AG20443 (cell line): ENCODE measurements around the gene MPP1.
A peak's percentile ranks its signal among the peaks of the same experiment; 100 is the strongest.
"Not testable (repeated sequence)": the region's sequence is repeated elsewhere in the genome, so short reads cannot be mapped to it uniquely, and the experiment has no call there.

ENCODE experiments used
- DNase-seq: peaks from one replicate; pipeline ENCODE4 v3.0.0; 2012; ENCODE audit warnings: low spot score, mixed read lengths

Gene MPP1

DNA sequence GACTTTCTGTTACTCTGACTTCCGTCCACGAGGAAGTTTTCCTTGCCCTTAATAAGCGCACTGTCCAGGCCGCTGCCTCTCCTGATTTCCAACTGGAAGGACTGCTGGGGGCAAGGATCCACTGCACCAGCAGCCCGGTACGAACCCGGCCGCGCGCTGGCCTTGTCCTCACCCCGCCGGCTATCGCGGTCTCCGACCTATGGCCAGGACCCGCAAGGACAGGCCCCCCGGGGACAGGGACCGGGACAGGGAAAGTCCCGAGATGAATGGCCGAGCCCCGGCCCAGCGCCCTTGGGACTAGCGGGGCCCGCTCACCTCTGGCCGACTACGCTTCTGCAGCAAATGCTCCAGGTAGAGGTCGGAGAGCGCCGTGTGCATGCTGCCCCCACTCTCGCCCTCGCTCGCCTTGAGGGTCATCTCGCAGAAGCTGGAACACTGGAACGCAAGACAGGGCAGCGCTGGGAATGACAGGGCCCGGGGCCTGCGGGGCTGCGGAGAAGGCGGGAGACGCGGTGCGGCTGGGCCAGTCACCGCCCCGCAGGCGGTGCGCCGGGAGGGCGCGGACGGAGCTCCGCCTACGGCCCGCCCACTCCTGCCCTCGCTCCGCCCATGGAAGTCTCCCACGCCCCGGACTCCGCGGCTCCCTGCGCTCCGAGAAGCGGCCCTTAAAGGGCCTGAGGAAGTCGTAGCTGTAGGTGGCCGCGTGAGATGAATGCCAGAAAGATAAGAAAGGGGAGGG is at the start of gene MPP1:
TSS of gene MPP1 (minus strand) at position 529 of the 739 bp plus-strand sequence. CDS start at position 417, 112 bp downstream.
- peak; percentile 93 for DNase-seq

DNA sequence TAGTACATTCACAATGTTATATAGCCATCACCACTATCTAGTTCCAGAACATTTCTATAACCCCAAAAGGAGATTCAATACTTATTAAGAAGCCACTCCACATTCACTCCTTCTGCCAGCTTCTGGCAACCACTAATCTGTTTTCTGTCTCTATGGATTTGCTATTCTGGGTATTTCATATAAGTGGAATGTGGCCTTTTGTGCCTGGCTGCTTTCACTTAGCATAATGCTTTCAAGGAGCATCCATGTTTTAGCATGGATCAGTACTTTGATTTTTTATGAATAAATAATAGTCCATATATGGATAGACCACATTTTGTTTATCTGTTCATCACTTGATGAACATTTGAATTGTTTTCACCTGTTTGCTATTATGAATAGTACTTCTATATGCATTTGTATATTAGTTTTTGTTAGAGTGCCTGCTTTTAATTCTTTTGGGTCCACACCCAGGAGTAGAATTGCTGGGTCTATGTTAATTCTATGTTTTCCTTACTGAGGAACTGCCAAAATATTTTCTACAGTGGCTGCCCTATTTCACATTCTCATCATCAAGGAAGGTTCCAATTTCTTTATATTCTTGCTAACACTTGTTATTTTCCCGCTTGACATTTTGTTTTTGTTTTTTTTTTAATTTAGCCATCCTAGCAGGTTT is 45.8 kb upstream of the MPP1 start:
- DNase-seq = no peak

DNA sequence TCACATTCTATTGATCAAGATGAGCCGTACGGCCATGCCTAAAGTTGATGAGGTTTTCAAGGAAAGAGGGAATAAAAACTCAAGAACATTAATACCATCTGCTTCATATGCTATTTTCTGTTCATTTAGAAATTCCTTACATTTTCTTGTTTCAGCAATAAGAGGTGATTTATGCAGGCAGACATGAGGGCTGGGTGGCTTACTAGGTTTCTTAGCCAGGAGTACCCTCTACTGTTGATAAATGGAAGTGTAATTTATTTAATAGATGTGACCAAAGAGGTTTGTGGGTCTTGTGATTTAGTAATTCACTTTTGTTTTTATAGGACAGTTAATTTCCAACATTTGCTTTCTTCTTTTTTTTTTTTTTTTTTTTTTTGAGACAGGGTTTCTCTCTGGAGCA is 35.6 kb upstream of the MPP1 start:
- DNase-seq = peak; percentile 52

DNA sequence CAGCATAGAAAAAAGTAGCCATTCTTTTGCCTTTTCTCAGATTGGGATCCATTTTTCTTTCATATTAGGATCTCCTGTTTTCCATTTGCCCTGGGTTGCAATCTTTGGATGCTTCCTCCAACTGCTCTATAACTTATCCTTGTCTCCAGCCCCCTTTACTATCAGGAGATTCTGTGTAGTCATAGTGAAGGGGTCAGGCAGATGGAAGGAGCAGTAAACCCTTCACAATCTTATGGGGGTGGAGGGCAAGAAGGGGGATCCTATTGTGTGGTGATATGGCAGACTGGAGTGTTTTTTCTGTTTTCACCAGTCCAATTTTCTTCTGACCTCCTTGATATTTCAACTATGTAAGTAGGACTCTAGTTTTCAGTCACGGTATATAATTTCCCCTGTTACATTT is 30.9 kb upstream of the MPP1 start:
- no peak for DNase-seq

DNA sequence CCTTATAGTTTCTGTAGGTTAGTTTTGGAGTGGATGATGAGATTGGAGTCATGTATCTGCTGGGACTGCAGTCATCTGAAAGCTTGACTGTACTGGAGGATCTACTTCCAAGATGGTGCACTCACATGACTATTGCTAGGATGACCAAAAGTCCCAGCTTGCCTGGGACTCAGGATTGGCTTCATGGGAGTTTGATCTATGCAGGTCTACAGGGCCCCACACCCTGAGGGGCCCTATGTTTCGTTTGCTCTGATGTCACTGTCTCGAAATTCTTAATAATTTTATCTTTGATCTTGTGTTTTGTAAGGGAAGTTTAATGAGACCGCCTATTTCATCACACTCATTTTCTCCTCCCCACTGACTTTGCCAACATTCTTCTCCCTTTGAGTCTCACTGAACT is 29.3 kb upstream of the MPP1 start, which contains the start of gene SMIM9:
TSS of gene SMIM9 (minus strand) at position 101 of the 400 bp plus-strand sequence. CDS start 3,806 bp downstream, outside the sequence.
- DNase-seq = no peak

DNA sequence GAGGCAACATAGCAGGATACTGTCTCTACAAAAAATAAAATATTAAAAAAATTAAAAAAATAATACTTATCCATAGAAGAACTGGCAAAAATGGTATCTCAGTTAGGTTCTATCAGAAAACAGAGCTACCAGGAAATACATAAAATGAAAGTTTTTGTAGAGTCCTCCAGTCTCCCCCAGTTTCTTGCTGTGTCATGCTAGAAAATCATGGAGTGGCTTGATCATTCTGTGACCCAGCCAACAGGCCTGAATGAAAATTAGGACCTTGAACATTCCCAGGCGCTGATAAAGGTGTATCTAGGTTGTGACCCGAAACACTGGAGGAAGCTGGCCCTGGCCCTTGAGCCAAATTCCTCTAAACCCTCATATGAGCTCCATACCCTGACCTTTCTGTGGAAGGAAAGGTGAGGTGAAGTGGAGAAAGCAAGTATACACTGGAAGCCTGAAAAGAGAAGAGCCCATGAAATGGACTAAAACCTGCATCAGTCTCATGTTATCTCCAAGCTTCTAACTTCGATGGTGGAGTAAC is 28.5 kb upstream of the MPP1 start:
- no peak for DNase-seq

DNA sequence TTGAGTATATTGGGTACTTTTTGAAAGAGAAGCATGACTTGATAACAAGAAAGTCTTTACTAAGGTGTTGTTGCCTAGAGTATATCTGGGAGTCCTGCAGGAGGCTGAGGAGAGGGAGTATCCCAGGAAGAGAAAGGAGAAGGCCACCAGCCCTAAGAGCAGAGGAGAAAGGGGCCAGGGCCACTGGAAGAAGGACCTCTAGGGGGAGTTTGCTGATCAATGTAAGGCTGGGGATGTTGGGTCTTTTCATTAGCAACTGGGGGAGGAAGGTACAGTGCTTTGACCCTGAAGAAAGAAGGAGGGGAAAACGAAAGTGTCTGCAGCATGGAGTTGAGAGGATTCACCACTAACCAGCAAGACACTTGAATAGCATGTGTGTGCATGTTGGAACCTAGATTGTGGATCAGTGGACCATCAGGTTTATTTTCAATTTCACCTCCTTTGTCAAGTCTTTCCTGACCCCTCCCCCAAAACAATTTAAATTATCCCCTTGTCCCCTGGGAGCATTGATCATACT is 24.7 kb upstream of the MPP1 start:
- no peak for DNase-seq

DNA sequence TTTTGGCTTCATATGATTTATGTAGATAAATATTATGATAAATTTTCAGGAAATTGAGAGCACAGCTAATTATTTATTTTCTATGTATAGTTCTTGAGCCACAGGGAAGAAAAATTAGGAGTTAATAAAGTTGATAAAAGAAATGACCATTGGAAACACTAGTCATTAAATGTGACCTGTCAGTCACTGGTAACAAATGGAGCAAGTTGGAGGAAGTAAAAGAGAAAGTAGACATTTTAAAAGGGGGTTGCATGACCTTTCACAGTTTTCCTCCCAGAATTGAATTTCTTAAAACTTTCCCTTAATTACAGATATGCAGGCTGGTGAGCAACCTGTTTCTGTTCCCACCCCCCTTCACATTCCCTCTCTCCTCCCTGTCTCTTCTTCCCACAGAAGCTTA is 23.8 kb upstream of the MPP1 start:
- DNase-seq = no peak

DNA sequence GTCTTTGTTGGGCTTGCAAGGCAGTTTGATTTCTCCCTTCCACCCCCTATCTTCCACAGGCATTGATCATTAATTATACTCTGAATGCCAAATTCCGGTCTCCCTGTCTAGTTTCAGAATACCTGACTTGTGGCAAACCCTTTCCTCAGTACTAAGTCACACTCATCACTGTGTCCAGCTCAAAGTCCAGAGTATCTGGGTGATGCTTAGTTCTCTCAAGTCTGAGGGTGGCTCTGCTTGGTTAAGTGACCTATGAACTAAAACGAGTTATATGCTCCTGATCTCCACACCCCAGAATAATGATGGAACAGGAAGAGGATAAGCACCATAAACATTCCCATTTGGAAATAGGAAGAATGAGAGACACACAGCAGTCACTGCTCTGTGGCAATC is 22.7 kb upstream of the MPP1 start:
- no peak for DNase-seq

DNA sequence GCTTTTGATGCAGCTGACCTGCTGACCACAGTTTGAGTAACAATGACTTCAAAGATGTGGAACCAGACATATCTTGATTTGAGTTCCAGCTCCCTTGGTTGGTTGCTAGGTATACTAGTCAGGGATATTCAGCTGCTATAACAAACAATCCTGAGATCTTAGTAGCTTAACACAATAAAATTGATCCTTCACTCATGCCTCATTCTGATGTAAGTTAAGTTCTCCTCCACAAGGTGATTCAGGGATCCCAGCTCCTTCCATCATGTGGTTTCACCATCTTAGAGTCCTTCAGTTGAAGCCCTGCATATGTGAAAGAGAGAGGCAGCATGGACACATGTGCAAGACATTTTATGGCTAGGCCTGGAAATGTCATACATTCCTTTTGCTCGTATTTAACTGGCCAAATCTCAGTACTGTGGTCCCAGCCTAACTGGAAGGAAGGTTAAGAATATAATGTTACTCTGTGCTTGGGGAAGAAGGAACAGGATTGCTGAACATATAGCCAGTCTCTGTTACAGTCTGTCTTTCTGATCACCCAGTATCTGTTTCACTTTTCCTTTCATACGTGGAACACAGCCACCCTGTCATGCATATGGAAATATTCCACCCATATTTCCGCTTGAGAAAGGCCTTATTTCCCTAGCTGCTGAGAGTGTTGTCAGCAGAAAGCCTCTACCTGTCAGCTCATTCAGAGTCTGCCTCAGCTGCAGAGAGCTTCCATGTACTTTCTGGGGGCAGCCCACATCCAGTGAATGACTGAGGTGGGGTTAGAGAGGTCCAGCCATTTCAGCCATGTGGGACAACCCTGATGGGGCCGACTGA is 22.1 kb upstream of the MPP1 start:
- DNase-seq = no peak

DNA sequence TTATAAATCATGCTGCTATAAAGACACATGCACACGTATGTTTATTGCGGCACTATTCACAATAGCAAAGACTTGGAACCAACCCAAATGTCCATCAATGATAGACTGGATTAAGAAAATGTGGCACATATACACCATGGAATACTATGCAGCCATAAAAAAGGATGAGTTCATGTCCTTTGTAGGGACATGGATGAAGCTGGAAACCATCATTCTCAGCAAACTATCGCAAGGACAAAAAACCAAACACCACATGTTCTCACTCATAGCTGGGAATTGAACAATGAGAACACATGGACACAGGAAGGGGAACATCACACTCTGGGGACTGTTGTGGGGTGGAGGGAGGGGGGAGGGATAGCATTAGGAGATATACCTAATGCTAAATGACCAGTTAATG is 20.3 kb upstream of the MPP1 start:
- not testable (repeated sequence) for DNase-seq

DNA sequence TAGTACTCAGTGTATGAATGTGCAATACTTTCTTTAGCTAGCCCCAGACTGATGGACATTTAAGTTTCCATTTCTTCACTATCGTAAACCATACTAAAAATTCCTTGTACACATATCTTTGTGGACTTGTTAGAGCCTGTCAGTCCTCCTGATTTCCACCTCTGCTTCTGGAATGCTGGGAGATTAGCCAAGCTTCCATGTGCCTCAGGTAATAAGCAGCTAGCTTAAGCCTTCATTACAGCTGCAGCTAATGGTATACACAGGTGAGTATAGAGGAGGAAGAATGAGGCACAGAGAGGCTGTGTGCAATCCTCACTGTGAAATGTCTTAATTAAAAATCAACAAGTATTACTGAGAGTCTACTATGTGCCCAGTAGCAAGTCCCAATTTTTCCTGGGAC is 19.4 kb upstream of the MPP1 start:
- no peak for DNase-seq

DNA sequence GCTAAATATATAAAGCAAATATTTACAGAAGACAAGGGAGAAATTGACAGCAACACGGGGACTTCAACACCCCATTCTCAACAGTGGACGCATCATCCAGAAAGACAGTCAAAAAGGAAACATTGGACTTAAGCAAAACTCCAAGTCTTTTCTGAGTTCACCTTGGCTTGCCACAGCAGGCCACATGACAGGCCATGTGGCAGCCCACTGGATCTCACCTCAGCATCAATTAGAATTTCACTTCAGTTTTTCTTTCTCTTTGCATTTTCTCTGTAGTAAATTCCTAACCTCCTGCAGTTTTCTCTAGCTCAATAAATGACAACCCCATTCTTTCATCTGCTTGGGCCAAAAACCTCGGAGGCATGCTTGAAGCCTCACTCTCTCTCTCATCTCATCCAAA is 16.7 kb upstream of the MPP1 start:
- DNase-seq = no peak

DNA sequence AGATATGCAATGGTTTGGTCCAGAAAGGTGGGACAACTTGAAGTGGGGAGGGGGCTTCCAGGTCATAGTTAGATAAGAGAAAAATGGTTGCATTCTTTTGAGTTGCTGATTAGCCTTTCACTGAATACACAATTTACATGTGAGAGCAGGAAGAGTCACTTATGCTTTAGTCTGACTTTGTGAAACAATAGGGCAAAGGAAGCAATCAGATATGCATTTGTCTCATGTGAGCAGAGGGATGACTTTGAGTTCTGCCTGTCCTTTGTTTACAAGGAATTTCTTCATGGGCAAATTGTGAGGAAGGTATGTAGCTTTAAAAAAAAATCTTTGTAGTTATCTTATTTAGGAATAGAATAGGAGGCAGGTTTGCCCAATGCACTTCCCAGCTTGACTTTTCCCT is 16.2 kb upstream of the MPP1 start:
- no peak for DNase-seq

DNA sequence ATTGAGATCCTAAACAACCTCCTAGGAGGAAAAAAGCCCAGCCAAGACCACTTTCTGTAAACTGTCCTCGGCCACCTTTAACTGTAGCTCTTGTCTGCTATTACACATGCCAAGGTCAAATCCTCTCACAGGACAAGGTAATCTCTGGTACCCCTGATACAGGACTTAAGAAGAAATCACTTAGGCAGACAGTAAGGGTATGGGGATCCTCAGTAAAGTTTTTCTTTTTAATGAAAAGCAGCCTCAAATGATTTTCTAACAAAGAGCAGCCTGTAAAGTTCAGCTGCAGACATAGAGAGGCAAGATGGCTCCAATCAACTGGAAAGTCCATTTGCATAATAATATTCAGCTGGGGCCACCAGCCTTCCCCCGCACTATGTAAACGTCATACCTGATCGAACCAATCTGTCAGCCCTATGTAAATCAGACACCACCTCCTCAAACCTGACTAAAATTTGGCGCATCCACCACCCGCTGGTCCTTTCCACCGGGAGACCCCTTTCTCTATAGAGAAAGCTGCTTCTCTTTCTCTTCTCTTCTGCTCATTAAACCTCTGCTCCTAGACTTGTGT is 14.6 kb upstream of the MPP1 start:
- DNase-seq = no peak

DNA sequence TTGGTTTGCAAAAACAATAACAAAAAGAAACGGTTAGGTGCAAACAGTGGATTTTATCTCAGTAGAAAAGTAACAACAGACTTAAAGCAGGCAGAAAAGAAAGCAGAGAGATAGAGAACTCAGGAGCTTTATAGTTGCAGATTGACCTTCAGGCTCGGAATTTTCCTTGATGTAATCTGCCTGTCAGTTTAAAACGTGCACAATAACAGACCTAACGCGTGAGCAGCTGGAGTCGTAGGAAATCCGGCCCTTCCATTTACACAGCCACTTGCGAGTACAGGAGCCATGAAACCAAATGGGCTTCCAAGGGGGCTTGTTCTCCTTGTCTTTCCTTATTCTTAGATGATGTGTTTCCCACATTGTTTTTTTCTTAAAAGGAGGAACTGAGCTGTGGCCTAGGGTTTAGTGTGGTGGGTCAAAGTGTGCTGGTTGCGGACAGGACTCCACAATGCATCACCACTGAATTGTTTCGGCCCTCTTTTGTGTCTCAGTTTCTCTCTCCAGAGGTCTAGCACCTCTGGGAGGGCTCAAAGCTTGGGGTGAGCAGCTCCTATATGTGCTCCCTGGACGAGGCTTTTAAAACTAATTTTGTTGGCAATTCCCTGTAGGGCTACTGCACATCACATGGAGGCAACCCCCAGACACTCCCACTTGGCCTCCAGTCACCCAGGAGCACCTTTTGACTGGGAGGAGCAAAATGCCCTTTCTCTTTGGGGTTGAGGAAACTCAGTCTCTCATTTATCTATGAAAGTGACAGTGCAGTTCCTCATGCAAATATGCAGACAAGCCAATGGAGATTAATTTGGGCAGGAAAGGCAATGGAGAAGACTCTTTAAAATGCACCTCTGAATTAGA is 13.9 kb upstream of the MPP1 start:
- no peak for DNase-seq

DNA sequence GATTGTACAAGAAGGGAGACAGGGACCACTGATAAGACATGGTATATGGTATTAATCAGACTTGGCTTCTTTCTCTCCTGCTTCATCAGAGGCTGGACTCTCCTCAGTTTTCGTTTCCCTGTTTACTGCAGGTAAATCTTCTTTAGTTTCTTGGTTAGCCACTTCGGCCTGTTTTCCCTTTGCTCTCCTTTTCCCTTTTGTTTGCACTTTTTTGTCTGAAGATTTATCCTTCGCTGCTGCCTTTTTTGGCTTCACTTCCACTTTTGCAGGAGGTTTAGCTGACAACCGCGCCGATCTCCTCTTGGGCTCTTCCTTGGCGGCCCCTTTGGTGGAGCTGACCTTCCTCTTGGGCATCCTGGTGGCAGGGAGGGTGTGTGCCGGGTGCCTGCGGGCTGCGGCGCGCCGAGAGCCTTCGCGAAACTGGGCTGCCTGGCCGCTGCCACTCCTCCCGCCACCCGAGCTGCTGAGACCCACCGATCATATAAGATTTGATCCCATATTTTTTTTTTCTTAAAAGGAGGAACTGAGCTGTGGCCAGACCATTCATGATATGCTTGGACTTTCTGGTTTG is 11.8 kb upstream of the MPP1 start:
- not testable (repeated sequence) for DNase-seq

DNA sequence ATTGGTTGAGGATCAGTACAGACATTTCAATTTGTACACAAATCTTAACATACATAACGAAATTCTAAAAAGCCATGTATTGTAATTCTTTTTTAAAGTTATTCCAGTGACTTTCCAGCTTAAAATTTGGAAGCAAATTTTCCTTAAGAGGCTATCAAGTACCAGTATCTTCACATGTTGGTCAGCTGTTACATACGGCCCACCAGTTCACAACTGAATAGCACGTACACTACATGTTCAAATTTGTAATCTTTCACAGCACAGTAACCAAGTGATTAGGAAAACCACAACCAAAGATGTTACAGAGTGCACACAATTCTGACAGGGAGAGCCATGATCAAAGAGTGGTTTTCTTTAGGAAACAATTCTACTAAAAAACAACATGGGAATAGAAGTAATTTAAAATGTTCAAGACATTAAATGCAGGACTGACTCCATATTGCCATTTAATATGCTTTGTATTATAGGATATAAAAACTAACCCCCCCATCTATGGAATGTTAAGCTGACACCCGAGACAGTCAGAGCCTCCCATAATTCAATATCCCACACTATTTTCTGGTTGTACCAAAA is 11.1 kb upstream of the MPP1 start:
- not testable (repeated sequence) for DNase-seq

DNA sequence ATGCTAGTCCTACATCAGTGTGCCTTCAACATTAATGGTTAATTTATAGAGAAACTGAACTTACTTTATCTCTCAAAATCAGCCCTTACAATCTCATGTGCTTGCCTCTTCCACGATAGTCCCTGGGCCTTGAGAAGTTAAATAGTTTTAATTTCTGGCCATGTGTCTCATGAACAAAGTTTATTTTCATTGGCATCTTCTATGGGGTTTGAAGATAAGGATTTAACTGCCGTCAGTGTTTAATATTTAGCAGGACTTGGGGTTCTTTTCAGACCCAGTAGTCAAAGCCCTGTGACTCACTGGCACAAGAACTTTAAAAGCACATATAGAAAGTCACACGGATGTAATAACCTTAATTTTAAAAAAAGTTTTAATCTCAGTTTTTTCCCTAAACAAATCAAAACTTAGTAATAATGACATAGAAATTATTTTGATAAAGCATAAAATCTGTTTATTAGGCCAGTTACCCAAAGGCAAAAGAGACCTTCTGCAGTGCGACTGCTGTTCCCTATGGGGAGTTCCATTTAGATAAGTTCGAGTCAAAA is 10.1 kb upstream of the MPP1 start:
- DNase-seq = no peak

DNA sequence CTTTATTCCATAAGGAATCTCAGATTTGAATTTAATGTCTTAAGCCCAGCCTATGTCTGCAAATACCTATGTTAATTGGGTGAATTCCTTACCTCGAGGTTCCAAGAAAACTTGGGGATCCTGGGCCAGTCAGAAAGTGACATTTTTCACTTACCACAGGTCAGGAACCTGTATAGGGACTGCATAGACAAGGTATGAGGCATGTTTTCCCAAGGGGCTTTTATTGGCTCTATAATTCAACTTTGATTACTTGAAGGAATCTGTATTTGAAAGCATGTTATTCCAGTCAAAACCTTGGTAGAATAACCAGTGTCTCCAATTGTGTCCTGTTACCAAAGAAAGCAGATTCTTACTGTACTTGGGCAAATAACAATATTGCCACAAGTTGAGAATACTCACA is 8.5 kb upstream of the MPP1 start:
- DNase-seq = no peak
